Inflammatory macrophage (primary cell): ENCODE results near the gene IQCH.

Experiments used
- DNase-seq, 2 donors: peaks; one replicate each; pipeline ENCODE4 v3.0.0-alpha.2; 2020 to 2022

Gene IQCH

DNA sequence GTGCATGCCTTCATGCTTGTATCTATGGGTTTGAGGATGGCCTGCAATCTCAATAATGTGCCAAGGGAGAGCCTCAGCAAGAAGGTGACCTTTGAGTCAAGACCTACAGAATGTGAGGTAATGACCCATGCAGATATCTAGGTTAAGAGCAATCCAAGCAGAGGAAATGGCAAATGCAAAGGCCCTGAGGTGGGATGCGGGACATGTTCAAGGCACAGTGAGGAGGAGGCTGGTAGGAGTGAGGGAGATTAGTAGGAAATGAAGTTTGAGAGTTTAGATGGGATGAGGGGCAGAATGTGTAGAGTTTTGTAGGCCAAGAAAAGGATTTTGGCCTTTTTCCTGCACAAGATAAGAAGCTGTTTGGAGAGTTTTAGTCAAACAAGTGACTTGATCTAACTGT, 283.2 kb downstream of the IQCH start:
- no peak for DNase-seq

- peak; percentile 82 to 87 for DNase-seq
Observed at GRCh38 chr15:67542420-67543347, 288.1 kb downstream of the IQCH start, which contains the start of gene MAP2K5. Gene MAP2K5, plus strand, starts transcription at chr15:67542703. Its CDS starts 633 bp downstream, at chr15:67543336.

DNA sequence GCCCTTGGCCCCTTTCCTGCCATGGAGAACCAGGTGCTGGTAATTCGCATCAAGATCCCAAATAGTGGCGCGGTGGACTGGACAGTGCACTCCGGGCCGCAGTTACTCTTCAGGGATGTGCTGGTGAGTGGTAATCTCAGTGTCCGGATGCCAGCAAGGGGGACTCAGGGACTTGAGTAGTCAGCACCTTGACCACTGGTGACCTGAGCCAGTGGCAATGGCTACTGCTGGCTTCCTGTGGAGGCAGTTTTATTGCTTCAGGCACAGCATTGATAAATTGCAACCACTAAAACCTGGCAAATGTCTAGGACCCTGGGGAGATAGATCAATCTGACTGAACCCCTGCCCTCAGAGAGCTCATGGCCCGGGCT, 288.7 kb downstream of the IQCH start:
- DNase-seq, result no peak

GRCh38 chr15:67544475-67544874, 289.9 kb downstream of the IQCH start:
- no peak for DNase-seq

- DNase-seq, result no peak
Observed at GRCh38 chr15:67545864-67546263, 291.3 kb downstream of the IQCH start.

GRCh38 chr15:67547064-67547463, 292.5 kb downstream of the IQCH start:
- no peak for DNase-seq

DNA sequence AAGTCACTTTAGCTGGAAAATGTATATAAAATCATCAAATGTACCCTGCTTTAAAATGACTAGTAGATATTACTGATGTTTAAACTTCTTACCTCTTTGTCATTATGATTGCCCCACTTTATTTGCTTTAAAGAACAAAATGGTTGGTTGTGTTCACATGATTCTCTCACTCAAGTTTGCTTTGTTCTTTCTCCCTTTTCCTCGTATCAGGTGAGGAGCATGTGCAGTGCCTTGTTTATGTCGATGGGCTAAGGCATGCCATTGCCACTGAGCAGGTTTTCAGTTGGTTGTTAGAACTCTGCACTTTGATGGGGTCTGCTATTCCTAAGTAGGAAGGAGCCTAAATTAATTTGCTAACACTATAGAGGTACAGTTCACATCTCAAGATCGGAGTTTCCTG, 293.2 kb downstream of the IQCH start:
- no peak for DNase-seq

DNA sequence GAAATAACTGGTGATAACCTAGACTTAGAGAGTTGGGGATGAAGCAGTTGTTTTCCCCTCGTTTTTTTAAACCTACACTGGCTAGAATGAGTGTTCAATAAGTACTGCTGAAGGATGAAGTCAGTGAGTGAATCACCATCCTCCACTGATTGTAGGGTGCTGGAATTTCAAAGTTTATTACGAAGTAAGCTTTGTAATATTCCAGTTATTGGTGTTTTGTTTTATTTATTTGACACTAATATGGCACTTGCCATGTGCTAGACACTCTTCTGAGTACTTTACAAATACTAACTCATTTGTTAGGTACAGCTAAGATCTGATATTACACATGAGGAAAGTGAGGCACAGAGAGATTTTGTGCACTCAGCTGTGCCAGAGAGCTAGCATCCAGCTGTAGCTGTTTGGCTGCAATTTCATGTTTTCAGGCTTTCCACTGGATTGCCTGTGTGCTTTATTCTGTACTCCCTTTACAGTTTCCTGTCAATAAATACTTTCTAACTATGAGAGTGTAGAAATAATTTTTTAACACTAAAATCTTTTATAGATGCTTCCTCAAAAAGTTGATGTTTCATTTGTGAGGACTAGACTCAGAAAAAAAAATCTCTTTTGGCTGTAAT, 293.8 kb downstream of the IQCH start:
- DNase-seq, result no peak

- DNase-seq, result peak; percentile 21 to 57
Observed at GRCh38 chr15:67548862-67549651, 294.5 kb downstream of the IQCH start.

- DNase-seq, result no peak
Observed at GRCh38 chr15:67549736-67550135, 295.1 kb downstream of the IQCH start.

DNA sequence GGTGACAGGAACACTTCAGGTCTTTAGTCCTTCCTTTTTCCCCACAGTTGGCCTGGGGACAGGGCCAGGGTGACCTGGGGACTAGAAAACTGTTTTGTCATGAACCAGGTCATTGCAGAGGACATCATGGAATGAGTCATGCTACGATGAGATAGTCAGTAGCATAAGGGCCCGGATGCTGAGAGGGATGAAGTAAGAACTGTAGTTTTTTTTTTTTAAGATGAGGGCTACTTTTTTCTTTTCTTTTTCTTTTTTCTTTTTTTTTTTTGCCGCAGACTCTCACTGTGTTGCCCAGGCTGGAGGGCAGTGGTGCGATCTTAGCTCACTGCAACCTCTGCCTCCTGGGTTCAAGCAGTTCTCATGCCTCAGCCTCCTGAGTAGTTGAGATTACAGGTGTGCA, 295.9 kb downstream of the IQCH start:
- peak in 1 of 2 donors; percentile 38 for DNase-seq

DNA sequence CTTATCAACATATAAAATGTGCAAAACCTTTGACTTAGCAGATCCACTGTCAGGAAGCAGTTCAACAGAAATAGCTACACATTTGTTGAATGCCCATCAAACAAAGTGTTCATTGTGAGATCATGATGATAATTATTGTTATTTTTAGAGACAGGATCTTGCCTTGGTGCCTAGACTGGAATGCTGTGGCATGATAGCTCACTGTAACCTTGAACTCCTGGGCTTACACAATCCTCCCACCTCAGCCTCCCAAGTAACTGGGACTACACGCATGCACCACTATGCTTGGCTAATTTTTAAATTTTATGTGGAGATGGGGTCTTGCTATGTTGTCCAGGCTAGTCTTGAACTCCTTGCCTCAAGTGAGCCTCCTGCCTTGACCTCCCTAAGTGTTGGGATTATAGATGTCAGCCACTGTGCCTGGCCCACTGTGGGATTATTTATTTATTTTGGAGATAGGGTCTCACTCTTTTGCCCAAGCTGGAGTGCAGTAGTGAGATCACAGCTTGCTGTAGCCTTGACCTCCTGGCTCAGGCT, 296.7 kb downstream of the IQCH start:
- no peak for DNase-seq
